UCSD-AML1 (cell line): Measurements from ENCODE around the gene PIP5KL1.

Experiments
- DNase-seq: peaks from one replicate; lab custom pipeline; 2025; ENCODE audit not compliant: unreplicated experiment; lab: John Stamatoyannopoulos, UW

The PIP5KL1 gene

DNA sequence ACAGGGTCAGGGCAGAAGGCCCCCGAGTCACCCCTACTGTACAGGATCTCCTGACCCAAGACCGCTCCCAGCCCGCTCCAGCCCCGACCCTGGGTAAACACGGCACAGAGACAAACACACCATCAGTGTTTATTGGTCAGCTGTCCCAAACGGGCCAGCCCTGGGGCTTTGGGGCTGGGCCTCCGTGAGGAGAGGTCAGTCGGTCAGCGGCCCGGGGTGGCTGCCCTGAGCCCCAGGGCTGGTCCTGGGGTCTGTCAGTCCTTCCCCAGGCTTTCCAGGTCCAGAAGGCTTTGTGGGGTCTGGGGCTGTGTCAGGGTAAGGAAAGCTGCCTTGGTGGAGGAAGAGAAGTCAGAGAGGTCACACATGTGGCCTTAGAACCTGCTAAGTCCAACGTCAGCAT, 4.4 kb upstream of the PIP5KL1 start:
- no peak for DNase-seq

DNA sequence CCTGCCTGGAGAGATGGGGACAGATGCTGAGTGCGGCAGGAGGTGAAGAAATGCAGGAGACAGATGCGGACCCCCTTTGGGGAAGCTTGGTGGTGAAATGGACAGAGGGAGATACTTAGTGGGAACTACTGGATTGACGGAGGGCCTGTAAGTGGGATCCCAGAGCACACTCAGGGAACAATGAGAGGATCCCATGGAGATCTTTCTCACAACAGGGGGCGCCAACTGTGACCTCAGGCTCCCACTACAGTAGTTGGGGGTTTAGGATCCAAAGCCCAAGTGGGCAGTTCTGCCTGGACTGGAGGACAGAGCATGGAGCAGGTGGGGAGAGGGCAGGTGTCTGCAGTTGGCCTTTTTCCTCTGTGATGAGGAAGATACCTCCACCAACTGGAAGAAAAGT, 3.7 kb upstream of the PIP5KL1 start:
- no peak for DNase-seq

DNA sequence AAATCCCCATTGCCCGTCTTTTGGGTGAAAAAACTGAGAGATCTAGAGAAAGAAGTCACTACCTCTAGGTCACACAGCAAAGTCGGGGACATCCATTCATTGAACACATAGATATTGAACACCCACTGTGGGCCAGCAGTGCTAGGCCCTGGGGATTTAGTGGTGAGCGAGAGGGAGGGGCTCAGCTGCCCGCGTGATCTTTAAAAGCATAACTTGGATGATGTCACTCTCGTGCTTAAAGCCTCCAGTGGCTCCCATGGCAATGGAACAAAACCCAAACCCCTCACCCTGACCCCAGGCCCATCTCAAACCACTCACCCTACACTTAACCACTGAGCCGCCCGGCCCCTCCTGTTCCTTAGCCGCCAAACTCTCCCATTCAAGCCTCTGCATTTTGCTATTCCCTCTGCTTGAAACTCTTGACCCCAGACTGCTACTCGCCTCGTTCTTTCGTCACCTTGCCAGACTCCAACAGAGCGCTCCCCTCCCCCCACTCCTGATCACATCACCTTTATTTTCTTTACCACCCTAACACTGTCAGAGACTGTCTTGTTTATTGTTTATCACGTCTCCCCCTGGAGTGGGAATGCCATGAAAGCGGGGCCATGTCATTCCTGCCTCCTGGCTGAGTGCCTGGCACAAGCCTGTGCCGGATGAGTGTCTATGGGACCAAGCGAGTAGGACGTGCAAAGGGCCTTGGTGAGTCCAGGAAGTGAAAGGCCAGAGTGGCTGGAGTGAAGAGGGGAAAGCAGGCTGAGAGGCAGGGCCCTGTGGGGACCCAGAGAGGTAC, 710 bp upstream of the PIP5KL1 start:
- DNase-seq = no peak

GRCh38 chr9:127929625-127929979, 975 bp downstream of the PIP5KL1 start:
- DNase-seq = no peak

DNA sequence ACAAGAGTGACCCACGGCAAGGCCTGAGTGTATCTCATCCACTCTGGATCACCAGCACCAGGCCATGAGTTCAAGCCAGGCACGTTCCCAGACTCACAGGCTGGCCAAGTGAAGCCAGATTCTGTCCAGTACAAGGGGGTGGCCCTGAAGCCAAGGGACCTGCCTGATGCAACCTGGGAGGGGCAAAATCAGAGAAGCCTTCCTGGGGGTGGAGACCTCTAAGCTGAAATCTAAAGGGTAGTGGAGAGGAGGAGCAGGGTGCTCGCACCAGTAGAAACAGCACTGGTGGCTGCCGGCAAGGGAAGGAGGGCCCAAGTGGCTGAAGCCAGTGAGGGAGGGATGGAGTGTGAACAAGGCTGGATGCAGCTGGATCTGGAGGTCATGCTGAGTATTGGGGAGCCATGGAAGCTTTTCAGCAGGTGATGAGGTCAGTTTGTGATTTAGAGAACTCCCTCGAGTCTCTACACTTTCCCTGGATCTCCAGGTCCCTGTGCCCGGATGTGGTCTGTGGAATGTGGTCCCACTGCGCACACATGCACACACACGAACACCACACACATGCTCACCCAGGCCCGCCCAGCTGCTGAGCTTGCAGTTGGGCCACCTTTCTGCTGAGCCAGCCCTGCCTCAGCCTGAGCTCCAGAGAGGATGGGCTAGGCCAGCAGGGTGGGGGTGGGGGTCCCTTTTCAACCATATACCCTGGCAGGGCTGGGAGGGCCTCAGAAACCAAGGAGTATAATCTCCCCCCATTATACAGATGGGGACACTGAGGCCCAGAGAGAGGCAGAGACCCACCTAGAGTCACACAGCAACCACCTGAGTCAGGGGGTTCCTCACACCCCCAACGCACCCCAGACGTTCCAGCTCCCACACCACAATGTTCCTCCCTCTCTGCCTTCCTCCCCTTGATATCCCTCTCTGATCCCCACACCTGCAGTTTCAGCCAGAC, 1.6 kb downstream of the PIP5KL1 start:
- DNase-seq = no peak

DNA sequence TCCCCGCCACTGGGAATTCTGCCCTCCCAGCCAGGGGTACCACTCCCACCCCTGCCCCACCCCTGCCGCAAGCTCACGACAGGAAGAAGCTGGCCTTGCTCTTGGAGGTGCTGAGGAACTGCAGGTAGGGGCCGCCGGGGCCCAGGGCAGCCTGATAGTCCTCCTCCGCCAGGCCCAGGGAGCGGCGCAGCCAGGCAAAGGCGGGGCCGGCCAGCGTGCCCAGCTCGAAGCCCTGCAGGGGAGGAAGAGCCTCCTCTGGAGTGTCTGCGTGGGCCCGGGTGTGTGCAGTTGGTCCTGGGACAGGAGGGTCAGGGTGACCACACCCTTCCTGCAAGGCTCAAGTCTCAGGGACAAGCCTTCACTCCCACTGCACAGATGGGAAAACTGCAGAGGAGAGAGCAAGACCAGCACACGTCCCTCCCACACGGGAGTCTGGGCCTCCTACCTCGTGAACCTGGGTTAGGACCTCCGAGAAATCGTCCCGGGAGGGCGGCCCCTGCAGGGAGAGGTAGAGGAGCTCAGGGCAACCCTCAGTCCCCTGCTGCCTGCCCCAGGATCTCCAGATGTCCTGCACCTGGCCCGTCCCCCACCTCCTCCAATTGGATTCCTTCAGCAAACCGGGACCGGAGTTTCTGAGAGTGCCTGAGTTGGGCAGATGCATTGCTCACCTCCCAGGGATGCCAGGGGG, 2.4 kb downstream of the PIP5KL1 start:
- no peak for DNase-seq

DNA sequence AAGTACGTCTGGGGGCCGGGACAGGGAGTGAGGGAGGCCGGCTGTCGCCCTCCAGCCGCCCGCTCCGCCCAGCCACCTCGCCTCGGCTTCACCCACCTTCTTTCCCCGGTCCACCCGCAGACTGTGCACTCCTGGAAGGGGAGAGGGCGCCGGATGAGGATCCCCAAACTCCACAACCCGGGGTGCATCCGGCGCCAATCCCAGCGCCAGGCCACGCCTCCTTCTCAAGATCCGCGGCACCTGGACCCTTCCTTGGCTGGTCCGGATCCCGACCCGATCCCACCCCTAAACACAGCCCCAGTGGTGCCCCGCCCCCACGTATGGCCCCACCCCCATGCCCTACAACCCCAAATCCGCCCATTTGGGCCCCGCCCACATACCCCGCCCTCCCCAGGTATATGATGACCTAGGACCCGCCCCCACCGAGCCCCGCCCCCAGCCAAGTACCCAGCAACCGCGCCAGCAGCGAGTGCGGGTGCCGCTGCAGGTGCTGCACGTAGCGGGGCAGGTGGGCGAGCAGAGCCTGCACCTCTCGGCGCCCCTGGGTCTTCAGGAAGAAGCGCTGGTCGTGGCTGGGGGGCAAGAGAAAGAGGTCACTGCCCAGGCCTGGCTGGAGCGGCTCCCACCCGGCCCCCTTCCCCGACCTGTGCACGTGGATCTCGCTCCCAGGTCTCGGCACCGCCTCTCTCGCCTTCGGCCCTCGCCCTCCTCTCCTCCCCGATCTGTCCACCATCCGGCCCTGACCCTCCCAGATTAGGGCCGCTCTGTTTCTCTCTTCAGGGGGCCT, 3.2 kb downstream of the PIP5KL1 start:
- DNase-seq = no peak

- no peak for DNase-seq
Measured at GRCh38 chr9:127926906-127927200, 3.7 kb downstream of the PIP5KL1 start.

DNA sequence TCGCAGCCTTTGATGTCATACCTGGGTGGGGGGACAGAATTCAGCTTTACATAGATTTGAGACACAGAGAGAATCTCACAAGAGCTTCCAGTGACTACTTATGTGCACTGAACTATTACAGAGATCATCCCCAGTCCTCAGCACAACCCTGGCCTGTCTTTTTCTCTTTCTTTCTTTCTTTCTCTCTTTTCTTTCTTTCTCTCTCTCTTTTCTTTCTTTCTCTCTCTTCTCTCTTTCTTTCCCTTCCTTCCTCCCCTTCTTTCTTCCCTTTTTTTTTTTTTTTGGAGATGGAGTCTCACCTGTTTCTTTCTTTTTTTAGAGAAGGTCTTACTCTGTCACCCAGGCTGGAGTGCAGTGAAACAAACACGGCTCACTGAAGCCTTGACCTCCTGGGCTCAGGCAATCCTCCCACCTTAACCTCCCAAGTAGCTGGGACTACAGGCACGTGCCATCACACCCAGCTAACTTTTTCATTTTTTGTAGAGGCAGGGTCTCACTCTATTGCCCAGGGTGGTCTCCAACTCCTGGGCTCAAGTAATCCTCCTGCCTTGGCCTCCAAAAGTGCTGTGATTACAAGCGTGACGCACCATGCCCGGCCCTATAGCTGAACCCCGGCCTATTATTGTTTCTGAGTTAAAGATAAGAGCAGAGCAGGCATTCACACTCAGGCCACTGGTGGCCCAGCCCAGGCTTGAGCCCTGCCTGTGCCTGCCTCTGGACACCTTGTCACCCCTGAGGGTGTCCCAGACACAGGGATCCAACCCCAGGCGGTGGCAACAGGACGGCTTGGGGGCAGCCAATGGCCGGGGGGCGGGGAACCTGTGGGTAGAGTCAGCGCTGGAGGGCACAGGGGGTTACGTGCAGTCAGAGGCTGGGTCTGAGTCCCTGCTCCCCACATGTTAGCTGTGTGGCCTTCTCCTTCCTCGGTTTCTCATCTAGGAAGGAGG, 4.3 kb downstream of the PIP5KL1 start:
- DNase-seq = no peak

DNA sequence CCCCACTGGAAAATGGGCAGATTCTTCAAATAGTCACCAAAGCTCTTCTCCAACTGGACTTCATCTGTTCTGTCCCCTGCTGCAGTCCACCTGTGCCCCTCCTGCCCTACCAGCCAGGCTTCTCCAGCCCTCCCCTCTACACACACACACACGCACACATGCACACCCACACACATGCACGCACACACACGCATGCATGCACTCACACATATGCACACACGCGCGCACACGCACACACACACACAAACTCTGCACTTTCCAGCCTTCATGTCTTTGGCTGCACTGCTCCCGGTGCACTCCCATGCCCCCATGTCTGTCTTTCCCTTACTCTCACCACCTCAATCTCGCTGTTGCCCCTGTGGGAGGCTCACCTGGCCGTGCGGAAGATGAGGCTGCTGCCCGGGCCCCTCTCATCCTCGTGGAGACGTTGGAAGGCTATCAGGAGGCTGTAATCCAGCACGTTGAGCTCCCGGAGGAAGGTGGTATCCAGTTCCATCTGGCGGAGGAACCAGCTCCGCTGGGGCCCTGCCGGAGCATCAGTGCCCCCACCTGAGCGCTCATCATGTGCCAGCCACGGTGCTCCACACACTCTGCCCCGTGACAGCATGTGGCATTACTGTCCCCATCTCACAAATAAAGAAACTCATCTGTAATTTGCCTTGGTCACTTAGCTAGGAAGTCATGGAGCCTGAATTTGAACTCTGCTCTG, 5.7 kb downstream of the PIP5KL1 start:
- no peak for DNase-seq

GRCh38 chr9:127923771-127924170, 6.8 kb downstream of the PIP5KL1 start:
- DNase-seq = no peak

DNA sequence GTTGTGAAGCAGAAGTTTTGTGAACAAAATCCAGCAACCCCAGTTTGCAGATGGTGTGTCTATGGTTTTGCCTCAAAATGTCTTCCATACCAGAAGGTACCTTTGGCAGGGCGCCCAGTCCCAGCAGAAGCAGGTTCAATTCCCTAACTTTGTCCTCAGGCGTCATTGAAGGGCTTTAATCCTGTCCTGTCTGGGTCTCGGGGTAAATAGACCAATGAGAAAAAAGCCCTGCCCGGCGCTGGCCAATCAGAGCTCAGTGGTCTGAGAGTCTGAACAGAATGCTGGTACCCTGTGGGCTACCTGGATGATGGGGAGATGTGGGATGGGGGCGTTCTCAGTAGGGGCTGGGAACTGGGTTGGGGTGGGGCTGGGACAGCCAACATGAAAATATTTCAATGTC, 7.5 kb downstream of the PIP5KL1 start:
- DNase-seq = no peak

DNA sequence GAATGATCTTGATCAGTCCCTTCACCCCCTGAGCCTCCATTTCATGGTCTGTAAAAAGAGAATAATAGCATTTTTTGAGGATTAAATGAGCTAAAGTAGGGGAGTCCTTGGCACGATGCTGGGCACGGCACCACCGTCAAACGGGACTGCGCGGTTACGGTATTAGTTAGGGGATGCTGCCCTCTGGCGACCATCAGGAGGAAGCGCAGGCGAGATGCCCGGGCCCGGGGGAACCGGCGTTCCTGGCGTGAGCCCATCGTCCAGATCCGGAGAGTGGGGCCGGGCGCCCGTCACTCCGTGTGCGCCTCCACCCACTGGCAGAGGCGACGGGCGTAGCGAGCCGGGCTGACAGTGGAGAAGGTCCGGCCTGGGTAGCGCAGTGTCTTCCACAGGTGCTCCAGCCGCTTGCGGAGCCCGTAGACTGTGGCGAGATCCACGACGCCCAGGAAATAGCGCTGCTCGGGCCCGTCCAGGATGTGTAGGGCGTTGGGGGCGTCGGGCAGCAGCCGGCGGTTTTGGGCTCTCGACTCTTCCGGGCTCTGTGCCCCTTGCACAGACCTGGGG, 8.9 kb downstream of the PIP5KL1 start:
- peak; percentile 62 for DNase-seq

- DNase-seq = no peak
Measured at GRCh38 chr9:127920794-127921193, 9.8 kb downstream of the PIP5KL1 start.

- DNase-seq = peak; percentile 69
Measured at GRCh38 chr9:127919253-127919815, 11.2 kb downstream of the PIP5KL1 start.

DNA sequence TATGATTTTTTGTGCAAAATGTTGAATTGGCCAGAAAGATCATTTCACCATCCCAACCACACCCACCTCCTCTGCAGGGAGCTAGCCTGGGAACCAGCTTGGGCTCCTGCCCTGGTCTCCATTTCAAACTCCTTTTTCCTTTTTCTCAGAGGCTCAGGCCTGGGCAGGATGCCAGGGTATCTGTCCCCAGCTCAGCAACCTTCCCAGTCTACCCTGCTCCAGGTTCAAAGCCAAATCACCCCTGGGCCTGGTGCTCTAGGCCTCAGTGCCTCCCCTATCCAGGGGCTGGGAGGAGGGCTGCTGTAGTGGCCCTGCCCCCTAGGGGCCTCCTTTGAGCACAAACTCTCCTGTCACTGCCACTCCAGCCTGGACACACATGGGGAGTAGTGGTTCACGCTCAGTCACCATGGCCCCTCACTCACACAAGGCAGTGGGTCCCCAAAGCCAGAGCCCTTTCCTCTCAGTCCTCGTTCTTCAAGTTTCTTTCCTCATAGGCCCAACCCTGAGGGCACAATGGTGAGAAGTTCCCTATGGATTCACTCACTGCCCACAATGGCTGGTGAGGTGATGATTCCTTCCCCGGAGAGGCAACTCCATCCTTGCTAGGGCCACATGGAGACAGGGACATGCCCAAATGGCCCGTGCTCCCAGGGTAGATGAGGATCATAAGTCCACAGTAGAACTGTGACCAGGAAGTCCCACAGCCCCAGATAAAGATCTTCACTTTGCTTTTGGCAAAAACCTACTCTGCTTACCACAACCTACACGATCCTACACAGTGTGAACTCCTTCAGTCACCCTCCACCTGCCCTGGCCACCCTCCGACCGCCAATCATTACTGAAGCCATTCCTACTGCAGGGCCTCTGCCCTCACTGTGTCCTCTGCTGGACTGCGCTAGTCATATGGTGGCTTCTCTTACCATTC, 12.1 kb downstream of the PIP5KL1 start:
- DNase-seq = peak; percentile 57

- no peak for DNase-seq
Measured at GRCh38 chr9:127917603-127918002, 13.0 kb downstream of the PIP5KL1 start.
